A549 (cell line): ENCODE data around the gene ZNF423. TPM values are rescaled to one million over a fixed set of nuclear protein-coding genes. Genes with fewer than 3 reads are reported as not detected.

Experiments used
- ATAC-seq, 2 experiments: fragments of 200-7000 bp in 1 of 2; fragments of >200 bp in 1 of 2; cut with Nextera tagmentation in 1 of 2; cut with Tn5 transposase in 1 of 2; 3 replicates each; pipeline versions ENCODE4 v1.8.0 to v1.9.1; 2018 to 2020; ENCODE audit warnings: mild to moderate bottlenecking in 1 of 2, moderate library complexity in 1 of 2
- CTCF ChIA-PET: fragments of 300-600 bp; sonication (Branson Sonifier 250); formaldehyde crosslinking; extraction: SDS; loops from one replicate; lab custom pipeline; 2021; ENCODE audit warnings: antibody characterized with exemption, inconsistent platforms; lab: Yijun Ruan, JAX
- POLR2A ChIA-PET: fragments of 350-600 bp; formaldehyde crosslinking; extraction: SDS; loops from one replicate; lab custom pipeline; 2021; ENCODE audit warnings: antibody characterized with exemption, inconsistent platforms; lab: Yijun Ruan, JAX
- DNase-seq, 2 experiments: peaks; one replicate each; pipeline versions ENCODE4 v3.0.0 to v3.0.0-alpha.2; 2011 to 2016; ENCODE audit warnings: low read depth in 1 of 2, low spot score in 1 of 2
- FAIRE-seq: peaks from 2 replicates; lab custom pipeline; 2011; peaks lifted over from hg19 to GRCh38; lab: Jason Lieb, UNC
- H3K27ac ChIP-seq, 2 experiments: fragments of >200 bp; sonication (Bioruptor Twin); formaldehyde crosslinking; 3 replicates each; pipeline ENCODE4 v1.5.1; 2016 to 2017
- H3K4me1 ChIP-seq: fragments of >200 bp; sonication (Bioruptor Twin); formaldehyde crosslinking; 3 replicates; pipeline ENCODE4 v1.6.1; 2016
- H3K4me2 ChIP-seq: fragments of >200 bp; sonication (Bioruptor Twin); formaldehyde crosslinking; 3 replicates; pipeline ENCODE4 v1.6.1; 2016
- H3K4me3 ChIP-seq: fragments of >200 bp; sonication (Bioruptor Twin); formaldehyde crosslinking; 3 replicates; pipeline ENCODE4 v1.5.1; 2016
- H3K9me3 ChIP-seq: fragments of >200 bp; sonication (Bioruptor Twin); formaldehyde crosslinking; 3 replicates; pipeline ENCODE4 v1.6.1; 2016
- BCL3 ChIP-seq: fragments of >200 bp; sonication (Bioruptor Twin); formaldehyde crosslinking; IDR thresholded peaks from 3 replicates; pipeline ENCODE4 v1.6.1; 2016
- CBX8 ChIP-seq: fragments of 200-600 bp; sonication (generic); IDR thresholded peaks from 2 replicates; pipeline ENCODE4 v1.6.1; 2016
- CTCF ChIP-seq: fragments of >200 bp; sonication (Bioruptor Twin); formaldehyde crosslinking; IDR thresholded peaks from 3 replicates; pipeline ENCODE4 v1.5.1; 2016
- E2F6 ChIP-seq: IDR thresholded peaks from 2 replicates; pipeline ENCODE4 v1.6.1; 2012; ENCODE audit warnings: low read depth, borderline replicate concordance
- HES2 ChIP-seq: fragments of >200 bp; sonication (Bioruptor Twin); formaldehyde crosslinking; IDR thresholded peaks from 2 replicates; pipeline ENCODE4 v1.6.1; 2016
- HEYL ChIP-seq: fragments of 250-450 bp; sonication (Bioruptor Pico); IDR thresholded peaks from 2 replicates; pipeline ENCODE4 v1.8.0; 2021; ENCODE audit warnings: mild to moderate bottlenecking, moderate library complexity
- HOXB13 ChIP-seq: fragments of 250-450 bp; sonication (Bioruptor Pico); IDR thresholded peaks from 2 replicates; pipeline ENCODE4 v1.5.0; 2020; ENCODE audit warnings: low read depth, mild to moderate bottlenecking, moderate library complexity
- JUNB ChIP-seq: fragments of >200 bp; sonication (Bioruptor Twin); formaldehyde crosslinking; IDR thresholded peaks from 2 replicates; pipeline ENCODE4 v1.6.1; 2016
- MAX ChIP-seq: IDR thresholded peaks from 2 replicates; pipeline ENCODE4 v1.6.1; 2012
- NFE2L2 ChIP-seq: fragments of 150-350 bp; conservative IDR thresholded peaks from 2 replicates; pipeline ENCODE4 v1.6.1; 2014; ENCODE audit warnings: low read length
- NR3C1 ChIP-seq: fragments of >200 bp; sonication (Bioruptor Twin); formaldehyde crosslinking; IDR thresholded peaks from 3 replicates; pipeline ENCODE4 v1.6.1; 2017
- PHF8 ChIP-seq: fragments of 200-600 bp; sonication (generic); IDR thresholded peaks from 2 replicates; pipeline ENCODE4 v1.6.1; 2016; ENCODE audit warnings: low read depth, mild to moderate bottlenecking, antibody characterized with exemption, moderate library complexity, borderline replicate concordance
- POLR2A ChIP-seq: IDR thresholded peaks from 2 replicates; pipeline ENCODE4 v1.6.1; 2012; ENCODE audit warnings: mild to moderate bottlenecking, low read length
- POLR2AphosphoS2 ChIP-seq: conservative IDR thresholded peaks from 2 replicates; pipeline ENCODE4 v1.6.1; 2012; ENCODE audit warnings: low read length, improper control_type of control experiment, inconsistent platforms
- RAD21 ChIP-seq, 2 experiments: fragments of >200 bp in 1 of 2; sonication (Bioruptor Twin) in 1 of 2; formaldehyde crosslinking in 1 of 2; IDR thresholded peaks in 1 of 2; conservative IDR thresholded peaks in 1 of 2; 2 replicates in 1 of 2; 3 replicates in 1 of 2; pipeline ENCODE4 v1.6.1; 2012 to 2018; ENCODE audit warnings: inconsistent platforms in 1 of 2
- RARB ChIP-seq: fragments of 250-450 bp; sonication (Bioruptor Pico); IDR thresholded peaks from 2 replicates; pipeline ENCODE4 v1.8.0; 2021; ENCODE audit warnings: mild to moderate bottlenecking, moderate library complexity
- SMC3 ChIP-seq: fragments of >200 bp; sonication (Bioruptor Twin); formaldehyde crosslinking; IDR thresholded peaks from 3 replicates; pipeline ENCODE4 v1.6.1; 2018; ENCODE audit warnings: inconsistent platforms
- TFCP2L1 ChIP-seq: fragments of 250-450 bp; sonication (Bioruptor Pico); IDR thresholded peaks from 2 replicates; pipeline ENCODE4 v1.5.0; 2021; ENCODE audit warnings: mild to moderate bottlenecking
- ZC3H11A ChIP-seq: fragments of 450-650 bp; IDR thresholded peaks from 2 replicates; pipeline ENCODE4 v1.6.1; 2014; ENCODE audit warnings: antibody characterized with exemption, mild to moderate bottlenecking
- ZSCAN20 ChIP-seq: fragments of 250-450 bp; sonication (Bioruptor Pico); IDR thresholded peaks from 2 replicates; pipeline ENCODE4 v1.8.0; 2022; ENCODE audit warnings: mild to moderate bottlenecking, moderate library complexity
- WGBS: methylation state at CpG from one replicate; pipeline ENCODE4 v1.1.6; 2017; ENCODE audit errors: missing lambda C conversion rate; 5-methylcytosine and 5-hydroxymethylcytosine counted together
- polyA plus RNA-seq, 4 experiments: library from polyadenylated mRNA; depleted of rRNA in 3 of 4; stranded (reverse); fragments of >200 nt; fragmentation: RNase III in 1 of 4; extraction: RNeasy Plus Mini Kit Qiagen cat#74134 plus additional on column Dnase treatment in 1 of 4; gene quantifications; 2 replicates in 3 of 4; 3 replicates in 1 of 4; pipeline ENCODE4 v1.2.3, GENCODE V29; 2011 to 2017

ZNF423 gene
- polyA plus RNA-seq, 2 of the 4 experiments (the other 2 are of a cell fraction): 0.04 to 0.10 TPM

- no peak for TF ChIP-seq BCL3
- TF ChIP-seq, all 56 proteins: peak for 0
Observed at GRCh38 chr16:49464093-49464492, 391.8 kb downstream of the ZNF423 start (continued).

- H3K9me3 ChIP-seq: no peaks in the 10 kb centered on the region
- POLR2A ChIA-PET: no interaction called here
- DNase-seq: no peak
- no peak overlapping the region for H3K4me3 ChIP-seq
- FAIRE-seq: no peak
- 56% methylated on average over 7 of the region's 7 CpGs for WGBS
- no peak overlapping the region for H3K4me2 ChIP-seq
- ATAC-seq: no peak
- H3K4me1 ChIP-seq: no peaks in the 10 kb centered on the region
- CTCF ChIA-PET: no interaction called here
- no peak overlapping the region for H3K27ac ChIP-seq
- TF ChIP-seq JUNB (no peak), CTCF (no peak), POLR2AphosphoS2 (no peak), NR3C1 (no peak), HOXB13 (CRISPR knock-in tag) (no peak), HEYL (CRISPR knock-in tag) (no peak), ZSCAN20 (CRISPR knock-in tag) (no peak), ZC3H11A (no peak), NFE2L2 (no peak), HES2 (no peak), CBX8 (no peak), RARB (CRISPR knock-in tag) (no peak), SMC3 (no peak), RAD21 (conservative IDR thresholded peaks at IDR 0.05 in 1 of 2, IDR thresholded peaks at IDR 0.05 in 1 of 2) (no peak), PHF8 (no peak), MAX (no peak), POLR2A (no peak)
Observed at GRCh38 chr16:49463529-49463928, 392.4 kb downstream of the ZNF423 start.

GRCh38 chr16:49462989-49463371 is 392.9 kb downstream of the ZNF423 start:
- H3K4me3 ChIP-seq: no peak overlapping the region
- TF ChIP-seq TFCP2L1 (CRISPR knock-in tag) (no peak), E2F6 (no peak), MAX (no peak)
- TF ChIP-seq, all 56 proteins: peak for 0
- ChIA-PET POLR2A (no interaction called here), CTCF (interaction anchor here (1.0 kb wide), 1 partner anchor 54 kb away, joined by 4 read pairs; no protein-coding TSS in a partner anchor)
- Histone ChIP-seq H3K27ac (no peak overlapping the region), H3K4me1 (no peaks in the 10 kb centered on the region), H3K9me3 (no peaks in the 10 kb centered on the region), H3K4me2 (no peak overlapping the region)
- WGBS: 21% methylated on average over 6 of the region's 6 CpGs
- no peak for ATAC-seq
- FAIRE-seq: no peak
- no peak for DNase-seq
